GM23338 (cell line): ENCODE measurements around the gene TMEM131L.

Experiments used
- EZH2 ChIP-seq: fragments of 200-600 bp; sonication (generic); IDR thresholded peaks from one replicate; pipeline ENCODE4 v1.8.0; 2017; ENCODE audit warnings: antibody characterized with exemption, mild to moderate bottlenecking, low read depth; ENCODE audit not compliant: unreplicated experiment
- EZH2phosphoT487 ChIP-seq: fragments of 200-600 bp; sonication (generic); IDR thresholded peaks from one replicate; pipeline ENCODE4 v1.8.1; 2018; ENCODE audit warnings: antibody characterized with exemption; ENCODE audit not compliant: unreplicated experiment
- JUNB ChIP-seq: IDR thresholded peaks from one replicate; pipeline ENCODE4 v1.6.1; 2016; ENCODE audit warnings: antibody characterized with exemption; ENCODE audit not compliant: unreplicated experiment
- NANOG ChIP-seq: IDR thresholded peaks from 2 replicates; pipeline ENCODE4 v1.6.1; 2016; ENCODE audit warnings: antibody characterized with exemption, borderline replicate concordance
- POLR2AphosphoS5 ChIP-seq: IDR thresholded peaks from 2 replicates; pipeline ENCODE4 v1.6.1; 2016; ENCODE audit warnings: antibody characterized with exemption, low read depth
- REST ChIP-seq: IDR thresholded peaks from one replicate; pipeline ENCODE4 v1.6.1; 2018; ENCODE audit warnings: antibody characterized with exemption; ENCODE audit not compliant: unreplicated experiment
- ZNF114 ChIP-seq: fragments of 250-450 bp; sonication (Bioruptor Pico); IDR thresholded peaks from 2 replicates; pipeline ENCODE4 v1.5.0; 2020; ENCODE audit warnings: mild to moderate bottlenecking, moderate library complexity
- ZNF331 ChIP-seq: fragments of 250-450 bp; sonication (Bioruptor Pico); IDR thresholded peaks from 2 replicates; pipeline ENCODE4 v1.5.0; 2020; ENCODE audit warnings: low read depth, mild to moderate bottlenecking, moderate library complexity
- TF ChIP-seq, protein P1 (sequence below), 2 experiments: fragments of 200-600 bp in 1 of 2; sonication (generic) in 1 of 2; conservative IDR thresholded peaks; 2 replicates each; pipeline versions ENCODE4 v1.5.1 to v1.6.1; 2016 to 2017; ENCODE audit warnings: antibody characterized with exemption in 2 of 2, low read depth in 2 of 2, mild to moderate bottlenecking in 2 of 2, moderate library complexity in 1 of 2

DNA sequence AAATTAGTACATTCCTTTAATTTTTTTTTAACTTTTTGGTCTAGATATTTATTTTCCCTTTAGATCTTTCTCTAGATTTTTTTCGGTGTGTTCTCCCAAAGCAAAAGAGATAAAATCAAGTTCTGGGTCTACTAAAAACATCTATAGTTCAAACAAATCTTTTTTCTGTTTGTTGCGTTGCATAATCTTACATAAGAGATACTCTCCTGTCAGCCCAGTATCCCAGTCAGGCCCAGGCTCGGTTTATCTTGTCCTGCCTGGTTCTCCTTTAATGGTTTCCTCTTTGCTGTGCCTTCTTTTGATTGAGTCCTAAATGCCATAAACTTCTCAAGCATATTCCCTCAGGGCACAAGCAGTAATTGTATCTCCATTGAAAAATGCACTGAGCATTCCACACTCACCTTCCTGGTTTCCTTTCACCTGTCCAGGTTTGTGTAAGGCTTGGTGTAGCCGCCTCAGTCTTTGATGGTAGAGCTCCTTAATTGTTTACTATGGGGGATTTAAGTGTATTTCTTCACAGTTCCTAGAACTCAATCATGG, 104.9 kb downstream of the TMEM131L start:
- TF ChIP-seq EZH2 (no peak), POLR2AphosphoS5 (no peak), ZNF114 (CRISPR knock-in tag) (no peak), JUNB (no peak), EZH2phosphoT487 (no peak), REST (no peak), NANOG (no peak), ZNF331 (CRISPR knock-in tag) (no peak)
- TF ChIP-seq, protein P1, sequence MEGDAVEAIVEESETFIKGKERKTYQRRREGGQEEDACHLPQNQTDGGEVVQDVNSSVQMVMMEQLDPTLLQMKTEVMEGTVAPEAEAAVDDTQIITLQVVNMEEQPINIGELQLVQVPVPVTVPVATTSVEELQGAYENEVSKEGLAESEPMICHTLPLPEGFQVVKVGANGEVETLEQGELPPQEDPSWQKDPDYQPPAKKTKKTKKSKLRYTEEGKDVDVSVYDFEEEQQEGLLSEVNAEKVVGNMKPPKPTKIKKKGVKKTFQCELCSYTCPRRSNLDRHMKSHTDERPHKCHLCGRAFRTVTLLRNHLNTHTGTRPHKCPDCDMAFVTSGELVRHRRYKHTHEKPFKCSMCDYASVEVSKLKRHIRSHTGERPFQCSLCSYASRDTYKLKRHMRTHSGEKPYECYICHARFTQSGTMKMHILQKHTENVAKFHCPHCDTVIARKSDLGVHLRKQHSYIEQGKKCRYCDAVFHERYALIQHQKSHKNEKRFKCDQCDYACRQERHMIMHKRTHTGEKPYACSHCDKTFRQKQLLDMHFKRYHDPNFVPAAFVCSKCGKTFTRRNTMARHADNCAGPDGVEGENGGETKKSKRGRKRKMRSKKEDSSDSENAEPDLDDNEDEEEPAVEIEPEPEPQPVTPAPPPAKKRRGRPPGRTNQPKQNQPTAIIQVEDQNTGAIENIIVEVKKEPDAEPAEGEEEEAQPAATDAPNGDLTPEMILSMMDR (conservative IDR thresholded peaks at IDR 0.05; ENCODE audit: low read depth in 2 of 2), result no peak
